Peyer's patch (tissue), 4 donors: ENCODE results near the gene ERVK3-1. TPM values are rescaled to one million over a fixed set of nuclear protein-coding genes. Genes with fewer than 3 reads are reported as not detected.

Experiments
- DNase-seq, 3 donors: peaks; one replicate each; pipeline ENCODE4 v3.0.0-alpha.2; 2017 to 2019
- H3K27ac ChIP-seq, 4 donors: fragments of 200-600 bp; sonication (generic); one replicate each; pipeline ENCODE4 v1.5.1; 2016 to 2019
- H3K27me3 ChIP-seq, 2 donors: fragments of 200-600 bp; sonication (generic); one replicate each; pipeline ENCODE4 v1.5.1; 2019
- H3K36me3 ChIP-seq, 3 donors: fragments of 200-600 bp; sonication (generic); one replicate each; pipeline ENCODE4 v1.5.1; 2016 to 2019
- H3K4me1 ChIP-seq, 4 donors: fragments of 200-600 bp; sonication (generic); one replicate each; pipeline ENCODE4 v1.5.1; 2016 to 2019
- H3K4me3 ChIP-seq, 4 donors: fragments of 200-600 bp; sonication (generic); 1 replicate in 3 of 4; 2 replicates in 1 of 4; pipeline ENCODE4 v1.5.1; 2016 to 2019; ENCODE audit warnings: mild to moderate bottlenecking in 1 of 4
- H3K9me3 ChIP-seq, 4 donors: fragments of 200-600 bp; sonication (generic); one replicate each; pipeline ENCODE4 v1.5.1; 2016 to 2019; ENCODE audit warnings: mild to moderate bottlenecking in 1 of 4
- CTCF ChIP-seq, 6 experiments: fragments of 450-650 bp in 4 of 6; fragments of 200-600 bp in 2 of 6; sonication (generic) in 1 of 6; IDR thresholded peaks; one replicate each; pipeline ENCODE4 v1.5.1; 2017 to 2019; ENCODE audit warnings: antibody characterized with exemption in 6 of 6, mild to moderate bottlenecking in 3 of 6, moderate library complexity in 1 of 6
- POLR2A ChIP-seq, 2 donors: fragments of 450-650 bp; IDR thresholded peaks; one replicate each; pipeline ENCODE4 v1.5.1; 2017; ENCODE audit warnings: antibody characterized with exemption in 2 of 2, mild to moderate bottlenecking in 2 of 2, moderate library complexity in 2 of 2
- total RNA-seq, 4 donors: library from RNA; depleted of rRNA; stranded (reverse); fragments of >200 nt; gene quantifications; one replicate each; pipeline ENCODE4 v1.1.0, GENCODE V29; 2016

ERVK3-1 gene
- total RNA-seq, 4 donors from 2014 or later, result 41.3 to 54.2 (median 47.2) TPM

- TF ChIP-seq CTCF (IDR thresholded peaks at IDR 0.05) (no peak), POLR2A (IDR thresholded peaks at IDR 0.05) (no peak)
- peaks cover 0 to 13% (median 4%) of the 10 kb centered on the region in 4 donors for H3K4me1 ChIP-seq
- H3K36me3 ChIP-seq, result no peaks in the 10 kb centered on the region
- no peaks in the 10 kb centered on the region for H3K27me3 ChIP-seq
- no peak for DNase-seq
- no peak overlapping the region for H3K27ac ChIP-seq
- H3K4me3 ChIP-seq, result no peak overlapping the region
- no peaks in the 10 kb centered on the region for H3K9me3 ChIP-seq
Observed at GRCh38 chr19:58350871-58351557, 45.8 kb downstream of the ERVK3-1 start.

- Histone ChIP-seq H3K4me1 (peaks cover 0 to 17% (median 6%) of the 10 kb centered on the region in 4 donors), H3K9me3 (no peaks in the 10 kb centered on the region), H3K27me3 (no peaks in the 10 kb centered on the region), H3K36me3 (no peaks in the 10 kb centered on the region), H3K4me3 (no peak overlapping the region), H3K27ac (no peak overlapping the region)
- TF ChIP-seq POLR2A (IDR thresholded peaks at IDR 0.05), result no peak
- no peak for TF ChIP-seq CTCF (IDR thresholded peaks at IDR 0.05)
- DNase-seq, result no peak
Observed at GRCh38 chr19:58351558-58351878, 46.3 kb downstream of the ERVK3-1 start.

- H3K27me3 ChIP-seq, result no peaks in the 10 kb centered on the region
- no peak overlapping the region for H3K27ac ChIP-seq
- no peak for DNase-seq
- TF ChIP-seq CTCF (IDR thresholded peaks at IDR 0.05) (no peak), POLR2A (IDR thresholded peaks at IDR 0.05) (no peak)
- H3K9me3 ChIP-seq, result no peaks in the 10 kb centered on the region
- H3K4me3 ChIP-seq, result no peak overlapping the region
- H3K36me3 ChIP-seq, result no peaks in the 10 kb centered on the region
- H3K4me1 ChIP-seq, result peaks cover 0 to 24% (median 10%) of the 10 kb centered on the region in 4 donors
Observed at GRCh38 chr19:58351990-58352755, 47.0 kb downstream of the ERVK3-1 start.

GRCh38 chr19:58352760-58353671 lies 47.8 kb downstream of the ERVK3-1 start, which contains the start of gene A1BG:
A1BG (minus strand) TSS chr19:58353492; CDS start chr19:58353437, 55 bp downstream.
- no peak for DNase-seq
- Histone ChIP-seq H3K36me3 (no peaks in the 10 kb centered on the region), H3K27me3 (no peaks in the 10 kb centered on the region), H3K4me1 (peaks cover 0 to 25% (median 13%) of the 10 kb centered on the region in 4 donors), H3K9me3 (no peaks in the 10 kb centered on the region), H3K27ac (no peak within 1 kb of the TSS), H3K4me3 (no peak within 1 kb of the TSS)
- TF ChIP-seq CTCF (IDR thresholded peaks at IDR 0.05), result no peak
- no peak for TF ChIP-seq POLR2A (IDR thresholded peaks at IDR 0.05)

GRCh38 chr19:58353717-58354477 lies 48.7 kb downstream of the ERVK3-1 start:
- no peak for TF ChIP-seq POLR2A (IDR thresholded peaks at IDR 0.05)
- no peak for TF ChIP-seq CTCF (IDR thresholded peaks at IDR 0.05)
- Histone ChIP-seq H3K36me3 (no peaks in the 10 kb centered on the region), H3K4me3 (no peak overlapping the region), H3K27me3 (no peaks in the 10 kb centered on the region), H3K27ac (no peak overlapping the region), H3K4me1 (peaks cover 0 to 25% (median 13%) of the 10 kb centered on the region in 4 donors), H3K9me3 (no peaks in the 10 kb centered on the region)
- DNase-seq, result no peak
